KMS-11 (cell line): ENCODE measurements around the gene IGFBP2.

Source experiments
- H2AFZ ChIP-seq: fragments of 200-600 bp; sonication (generic); 2 replicates; pipeline ENCODE4 v1.6.1; 2016; ENCODE audit warnings: antibody characterized with exemption, mixed run types, low read depth
- H3K27ac ChIP-seq: fragments of 200-600 bp; sonication (generic); 2 replicates; pipeline ENCODE4 v1.6.1; 2016; ENCODE audit warnings: mild to moderate bottlenecking, mixed run types
- H3K27me3 ChIP-seq: fragments of 200-600 bp; sonication (generic); 2 replicates; pipeline ENCODE4 v1.6.1; 2017; ENCODE audit warnings: mild to moderate bottlenecking, low read depth, mixed run types, moderate library complexity; ENCODE audit not compliant: insufficient read depth
- H3K36me3 ChIP-seq: fragments of 200-600 bp; sonication (generic); 2 replicates; pipeline ENCODE4 v1.6.1; 2017; ENCODE audit warnings: mild to moderate bottlenecking, mixed run types; ENCODE audit not compliant: insufficient read depth
- H3K4me1 ChIP-seq: fragments of 200-600 bp; sonication (generic); 2 replicates; pipeline ENCODE4 v1.6.1; 2016; ENCODE audit warnings: mild to moderate bottlenecking, low read depth, mixed run types; ENCODE audit not compliant: poor library complexity, severe bottlenecking
- H3K4me2 ChIP-seq: fragments of 200-600 bp; sonication (generic); 2 replicates; pipeline ENCODE4 v1.7.0; 2016; ENCODE audit warnings: mild to moderate bottlenecking, mixed run types
- H3K4me3 ChIP-seq: fragments of 200-600 bp; sonication (generic); IDR thresholded peaks from 2 replicates; pipeline ENCODE4 v1.6.1; 2017; ENCODE audit warnings: low read depth, low read length, mixed read lengths; ENCODE audit not compliant: insufficient read depth
- H3K79me2 ChIP-seq: fragments of 200-600 bp; sonication (generic); 2 replicates; pipeline ENCODE4 v1.6.1; 2016; ENCODE audit warnings: low read depth, mixed run types; ENCODE audit not compliant: insufficient read depth
- H3K9ac ChIP-seq: fragments of 200-600 bp; sonication (generic); 2 replicates; pipeline ENCODE4 v1.6.1; 2016; ENCODE audit warnings: mild to moderate bottlenecking, mixed run types
- H4K20me1 ChIP-seq: fragments of 200-600 bp; sonication (generic); 2 replicates; pipeline ENCODE4 v1.6.1; 2016; ENCODE audit warnings: mild to moderate bottlenecking, mixed run types; ENCODE audit not compliant: insufficient read depth
- CTCF ChIP-seq: fragments of 200-600 bp; sonication (generic); conservative IDR thresholded peaks from 2 replicates; pipeline ENCODE4 v1.6.1; 2017; ENCODE audit warnings: low read depth, mild to moderate bottlenecking, antibody characterized with exemption, low read length, moderate library complexity, mixed read lengths

IGFBP2 gene

DNA sequence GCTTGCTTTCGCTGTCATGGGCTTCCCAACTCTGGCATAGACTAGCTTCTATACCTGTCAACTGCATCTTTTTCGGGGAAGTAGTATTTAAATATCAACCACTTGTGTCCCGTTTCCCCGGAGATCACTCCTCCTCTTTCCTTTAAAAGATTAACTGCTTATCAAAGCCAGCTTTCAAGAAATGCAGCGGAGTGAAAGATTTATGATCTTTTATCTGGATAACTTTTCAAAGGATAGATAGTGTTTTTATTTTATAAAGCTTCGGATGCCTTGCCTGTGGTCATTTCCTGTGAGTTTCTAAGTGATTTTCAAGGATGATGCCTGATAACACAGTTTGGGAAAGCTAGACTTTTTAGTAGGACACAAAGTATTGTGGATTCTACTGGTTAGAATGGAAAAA lies 65.1 kb downstream of the IGFBP2 start:
- no peaks in the 10 kb centered on the region for H3K27me3 ChIP-seq
- peaks cover 3% of the 10 kb centered on the region for H3K4me1 ChIP-seq
- H3K79me2 ChIP-seq = no peaks in the 10 kb centered on the region
- TF ChIP-seq CTCF = no peak
- no peak overlapping the region for H3K4me3 ChIP-seq
- no peak overlapping the region for H3K27ac ChIP-seq
- H3K4me2 ChIP-seq = no peak overlapping the region
- no peak overlapping the region for H3K9ac ChIP-seq
- H4K20me1 ChIP-seq = no peaks in the 10 kb centered on the region
- H3K36me3 ChIP-seq = no peaks in the 10 kb centered on the region
- no peak overlapping the region for H2AFZ ChIP-seq

GRCh38 chr2:216698895-216699294 lies 65.7 kb downstream of the IGFBP2 start:
- no peak overlapping the region for H3K27ac ChIP-seq
- no peaks in the 10 kb centered on the region for H4K20me1 ChIP-seq
- peak; percentile 77 for TF ChIP-seq CTCF
- H3K27me3 ChIP-seq = no peaks in the 10 kb centered on the region
- no peaks in the 10 kb centered on the region for H3K79me2 ChIP-seq
- no peaks in the 10 kb centered on the region for H3K4me1 ChIP-seq
- H3K9ac ChIP-seq = no peak overlapping the region
- no peak overlapping the region for H2AFZ ChIP-seq
- H3K4me2 ChIP-seq = no peak overlapping the region
- H3K36me3 ChIP-seq = no peaks in the 10 kb centered on the region
- no peak overlapping the region for H3K4me3 ChIP-seq

GRCh38 chr2:216700088-216700567 lies 66.9 kb downstream of the IGFBP2 start:
- no peak overlapping the region for H3K4me2 ChIP-seq
- no peaks in the 10 kb centered on the region for H3K27me3 ChIP-seq
- H3K27ac ChIP-seq = no peak overlapping the region
- no peak for TF ChIP-seq CTCF
- no peak overlapping the region for H3K4me3 ChIP-seq
- no peak overlapping the region for H3K9ac ChIP-seq
- H3K36me3 ChIP-seq = no peaks in the 10 kb centered on the region
- H3K79me2 ChIP-seq = no peaks in the 10 kb centered on the region
- H3K4me1 ChIP-seq = no peaks in the 10 kb centered on the region
- H2AFZ ChIP-seq = no peak overlapping the region
- H4K20me1 ChIP-seq = no peaks in the 10 kb centered on the region

DNA sequence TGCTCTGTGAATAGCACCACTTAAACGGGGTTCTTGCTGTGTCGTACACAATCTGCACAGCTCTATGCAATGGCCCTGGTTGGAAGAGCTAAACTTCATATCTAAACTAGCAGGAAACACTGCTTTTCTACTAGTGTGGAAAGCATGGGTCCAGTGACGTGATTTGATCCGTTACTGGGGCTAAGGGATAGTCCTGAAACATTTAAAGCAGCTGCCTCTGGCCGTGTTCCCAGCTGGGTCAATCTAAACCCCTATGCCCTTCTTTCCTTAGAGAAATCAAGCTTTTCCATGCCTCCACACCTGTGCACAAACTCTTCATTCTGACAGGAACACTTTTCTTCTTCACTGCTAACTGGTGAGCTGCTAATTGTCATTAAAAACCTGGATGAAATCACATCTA lies 67.6 kb downstream of the IGFBP2 start:
- Histone ChIP-seq H3K27me3 (no peaks in the 10 kb centered on the region), H4K20me1 (no peaks in the 10 kb centered on the region)
- TF ChIP-seq CTCF = no peak

GRCh38 chr2:216701544-216701943 lies 68.3 kb downstream of the IGFBP2 start:
- H3K4me2 ChIP-seq = no peak overlapping the region
- H3K79me2 ChIP-seq = no peaks in the 10 kb centered on the region
- no peaks in the 10 kb centered on the region for H3K4me1 ChIP-seq
- TF ChIP-seq CTCF = no peak
- no peaks in the 10 kb centered on the region for H3K36me3 ChIP-seq
- no peak overlapping the region for H3K9ac ChIP-seq
- H2AFZ ChIP-seq = no peak overlapping the region
- H3K27ac ChIP-seq = no peak overlapping the region
- no peaks in the 10 kb centered on the region for H3K27me3 ChIP-seq
- H3K4me3 ChIP-seq = no peak overlapping the region
- no peaks in the 10 kb centered on the region for H4K20me1 ChIP-seq

More for the DNA sequence above, 67.6 kb downstream of the IGFBP2 start:
- no peak overlapping the region for H3K9ac ChIP-seq
- no peak overlapping the region for H3K4me3 ChIP-seq
- H2AFZ ChIP-seq = no peak overlapping the region
- H3K4me2 ChIP-seq = no peak overlapping the region
- no peak overlapping the region for H3K27ac ChIP-seq
- H3K79me2 ChIP-seq = no peaks in the 10 kb centered on the region
- H3K4me1 ChIP-seq = no peaks in the 10 kb centered on the region
- no peaks in the 10 kb centered on the region for H3K36me3 ChIP-seq
